CD8-positive, alpha-beta memory T cell (primary cell): ENCODE measurements around the gene COX4I1. TPM values are rescaled to one million over a fixed set of nuclear protein-coding genes. Genes with fewer than 3 reads are reported as not detected.

Source experiments
- CTCF ChIA-PET: fragments of 350-600 bp; sonication (Branson Sonifier 250); formaldehyde crosslinking; loops from one replicate; lab custom pipeline; 2021; ENCODE audit warnings: antibody characterized with exemption; lab: Charles Lee
- POLR2A ChIA-PET: fragments of 350-600 bp; sonication (Branson Sonifier 250); formaldehyde crosslinking; loops from one replicate; lab custom pipeline; 2021; ENCODE audit warnings: antibody characterized with exemption; lab: Charles Lee
- DNase-seq, 5 donors: peaks; one replicate each; pipeline versions ENCODE4 v3.0.0 to v3.0.0-alpha.2; 2020 to 2022; ENCODE audit warnings: mixed read lengths in 1 of 5
- H3K27ac ChIP-seq: one replicate; pipeline ENCODE4 v1.7.0; 2013; ENCODE audit warnings: low read depth, mild to moderate bottlenecking, low read length, moderate library complexity
- H3K27me3 ChIP-seq: 2 replicates; pipeline ENCODE4 v1.7.0; 2013; ENCODE audit warnings: low read length, mild to moderate bottlenecking; ENCODE audit not compliant: insufficient read depth, poor library complexity, severe bottlenecking
- H3K36me3 ChIP-seq: 2 replicates; pipeline ENCODE4 v1.7.0; 2013; ENCODE audit warnings: mild to moderate bottlenecking, low read length, moderate library complexity; ENCODE audit not compliant: insufficient read depth
- H3K4me1 ChIP-seq: 2 replicates; pipeline ENCODE4 v1.7.0; 2013; ENCODE audit warnings: mild to moderate bottlenecking, low read length, moderate library complexity; ENCODE audit not compliant: insufficient read depth
- H3K4me3 ChIP-seq: 2 replicates; pipeline ENCODE4 v1.7.0; 2013; ENCODE audit warnings: mild to moderate bottlenecking, low read length
- H3K9me3 ChIP-seq: 2 replicates; pipeline ENCODE4 v1.7.0; 2013; ENCODE audit warnings: mild to moderate bottlenecking, low read length
- H3K27ac Mint-ChIP-seq, 8 donors: one replicate each; pipeline ENCODE4 v1.8.0; 2020 to 2021; ENCODE audit warnings: mixed read lengths in 8 of 8, mild to moderate bottlenecking in 6 of 8, inconsistent platforms in 3 of 8, moderate library complexity in 3 of 8
- H3K27me3 Mint-ChIP-seq, 2 donors: one replicate each; pipeline ENCODE4 v1.8.0; 2020 to 2021; ENCODE audit warnings: mixed read lengths in 2 of 2, mild to moderate bottlenecking in 1 of 2, moderate library complexity in 1 of 2
- H3K36me3 Mint-ChIP-seq, 3 donors: one replicate each; pipeline ENCODE4 v1.8.0; 2020 to 2021; ENCODE audit warnings: mixed read lengths in 3 of 3, inconsistent platforms in 1 of 3, mild to moderate bottlenecking in 1 of 3
- H3K4me1 Mint-ChIP-seq, 3 donors: one replicate each; pipeline ENCODE4 v1.8.0; 2020 to 2021; ENCODE audit warnings: mixed read lengths in 3 of 3, inconsistent platforms in 1 of 3, mild to moderate bottlenecking in 1 of 3
- H3K4me3 Mint-ChIP-seq, 7 donors: one replicate each; pipeline ENCODE4 v1.8.0; 2020 to 2021; ENCODE audit warnings: mixed read lengths in 7 of 7, mild to moderate bottlenecking in 6 of 7, moderate library complexity in 4 of 7, inconsistent platforms in 2 of 7
- H3K9me3 Mint-ChIP-seq, 5 donors: one replicate each; pipeline ENCODE4 v1.8.0; 2020 to 2022; ENCODE audit warnings: mixed read lengths in 5 of 5, mild to moderate bottlenecking in 3 of 5, moderate library complexity in 2 of 5, inconsistent platforms in 1 of 5
- polyA plus RNA-seq: library from polyadenylated mRNA; unstranded; fragments of 300-500 nt; fragmentation: Illumina TruSeq; gene quantifications from one replicate; pipeline ENCODE4 v1.2.3, GENCODE V29; 2021
- total RNA-seq, 2 experiments: library from RNA; stranded (reverse); gene quantifications; one replicate each; pipeline ENCODE4 v1.2.3, GENCODE V29; 2021

The COX4I1 gene
- total and polyA plus RNA-seq, 3 experiments from 2014 or later = 449 to 951 (median 470) TPM

GRCh38 chr16:85773044-85773443, 26.5 kb upstream of the COX4I1 start:
- H3K9me3 ChIP-seq = no peaks in the 10 kb centered on the region
- ChIA-PET CTCF (no interaction called here), POLR2A (no interaction called here)
- no peak for DNase-seq
- H3K4me3 ChIP-seq = no peak overlapping the region
- Mint-ChIP-seq H3K4me3 (no peak overlapping the region), H3K36me3 (peaks cover 0 to 35% (median 10%) of the 10 kb centered on the region in 3 donors), H3K27ac (no peak overlapping the region), H3K4me1 (no peaks in the 10 kb centered on the region), H3K9me3 (no peaks in the 10 kb centered on the region), H3K27me3 (no peaks in the 10 kb centered on the region)
- no peak overlapping the region for H3K27ac ChIP-seq
- peaks cover 12% of the 10 kb centered on the region for H3K36me3 ChIP-seq
- H3K4me1 ChIP-seq = no peaks in the 10 kb centered on the region
- H3K27me3 ChIP-seq = no peaks in the 10 kb centered on the region

DNA sequence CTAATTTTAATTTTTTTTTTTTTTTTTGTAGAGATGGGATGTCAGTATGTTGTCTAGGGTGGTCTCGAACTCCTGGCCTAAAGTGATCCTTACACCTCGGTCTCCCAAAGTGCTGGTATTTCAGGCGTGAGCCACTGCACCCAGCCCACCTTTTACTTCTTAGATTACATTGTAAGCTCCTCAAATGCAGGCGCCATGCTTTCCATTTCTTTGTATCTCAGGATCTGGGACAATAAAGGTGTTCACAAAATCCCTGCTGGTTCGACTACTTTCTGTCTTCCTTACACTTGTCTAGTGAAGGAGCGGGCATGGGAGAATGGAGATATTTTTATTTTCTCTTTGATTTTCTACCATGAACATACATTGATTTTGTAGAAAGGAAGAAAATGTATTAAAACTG, 25.4 kb upstream of the COX4I1 start:
- Mint-ChIP-seq H3K4me1 (peaks cover 5 to 9% (median 7%) of the 10 kb centered on the region in 3 donors), H3K9me3 (no peaks in the 10 kb centered on the region)
- POLR2A ChIA-PET = interaction anchor here (0.6 kb wide), 1 partner anchor 8 kb away, joined by 5 read pairs; no protein-coding TSS in a partner anchor

DNA sequence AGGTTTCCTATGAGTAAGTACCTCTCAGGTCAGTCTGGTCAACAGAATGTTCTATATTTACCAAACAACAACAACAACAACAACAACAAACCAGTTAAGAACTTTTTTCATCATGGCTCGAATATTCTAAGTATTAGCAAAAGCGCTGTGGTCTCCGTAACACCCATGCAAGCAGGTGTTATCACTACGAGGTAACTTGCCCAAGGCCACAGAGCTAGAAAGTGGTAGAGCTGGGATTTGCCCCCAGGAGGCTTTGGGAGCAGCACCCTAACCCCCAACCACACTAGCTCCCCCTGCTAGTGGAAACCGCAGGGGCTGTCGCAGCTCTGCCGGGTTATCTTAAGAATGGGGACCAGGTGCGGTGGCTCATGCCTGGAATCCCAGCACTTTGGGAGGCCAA, 24.7 kb upstream of the COX4I1 start:
- Mint-ChIP-seq H3K4me3 (no peak overlapping the region), H3K27me3 (no peaks in the 10 kb centered on the region), H3K27ac (peak overlapping the region in 1 of 8 donors; percentile 76), H3K9me3 (no peaks in the 10 kb centered on the region), H3K36me3 (peaks cover 5 to 52% (median 16%) of the 10 kb centered on the region in 3 donors), H3K4me1 (peaks cover 12 to 15% (median 13%) of the 10 kb centered on the region in 3 donors)
- Histone ChIP-seq H3K27ac (no peak overlapping the region), H3K4me3 (no peak overlapping the region), H3K27me3 (no peaks in the 10 kb centered on the region), H3K36me3 (peaks cover 18% of the 10 kb centered on the region), H3K4me1 (no peaks in the 10 kb centered on the region), H3K9me3 (no peaks in the 10 kb centered on the region)
- CTCF ChIA-PET = no interaction called here
- DNase-seq = no peak
- POLR2A ChIA-PET = no interaction called here

More for the DNA sequence above, 25.4 kb upstream of the COX4I1 start:
- no peaks in the 10 kb centered on the region for H3K9me3 ChIP-seq
- H3K27ac ChIP-seq = no peak overlapping the region
- no peak for DNase-seq
- Mint-ChIP-seq H3K27ac (no peak overlapping the region), H3K27me3 (no peaks in the 10 kb centered on the region), H3K36me3 (peaks cover 0 to 46% (median 11%) of the 10 kb centered on the region in 3 donors), H3K4me3 (no peak overlapping the region)
- H3K36me3 ChIP-seq = peaks cover 17% of the 10 kb centered on the region
- H3K27me3 ChIP-seq = no peaks in the 10 kb centered on the region
- H3K4me3 ChIP-seq = no peak overlapping the region
- H3K4me1 ChIP-seq = no peaks in the 10 kb centered on the region
- CTCF ChIA-PET = no interaction called here

DNA sequence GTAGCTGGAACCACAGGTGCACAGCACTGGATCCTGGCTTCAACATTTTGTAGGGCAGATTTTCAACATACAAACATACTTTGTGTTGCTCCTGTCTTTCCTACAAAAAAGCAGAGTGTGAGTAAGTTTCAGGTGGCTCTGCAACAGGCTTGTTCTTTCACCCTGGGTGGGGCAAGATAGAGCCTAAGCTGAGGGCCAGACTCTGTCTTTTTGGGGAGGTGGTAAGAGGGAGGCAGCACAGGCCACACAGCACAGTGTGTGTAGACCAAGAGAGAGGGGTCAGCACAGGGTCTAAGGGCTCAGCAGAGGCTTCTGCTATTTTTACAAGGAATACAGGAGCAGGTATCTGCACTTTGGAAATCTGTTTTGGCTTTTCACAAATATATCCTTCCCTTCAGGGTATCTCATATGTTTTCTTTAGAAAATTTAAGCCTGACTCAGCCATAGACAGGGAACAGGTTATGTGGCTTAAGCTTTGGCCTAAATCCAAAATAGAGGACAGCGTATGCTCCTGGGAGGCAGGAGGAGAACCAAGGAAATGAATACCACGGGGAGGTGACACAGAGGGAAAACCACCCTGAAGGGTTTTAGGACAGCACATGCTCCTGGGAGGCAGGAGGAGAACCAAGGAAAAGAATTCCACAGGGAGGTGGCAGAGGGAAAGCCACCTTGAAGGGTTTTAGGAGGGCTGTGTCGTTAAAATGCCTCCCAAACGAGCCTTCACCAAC, 21.7 kb upstream of the COX4I1 start:
- Mint-ChIP-seq H3K9me3 (no peaks in the 10 kb centered on the region), H3K27ac (peak overlapping the region in 2 of 8 donors; percentile 64 to 72), H3K4me1 (peaks cover 15 to 19% (median 17%) of the 10 kb centered on the region in 3 donors), H3K36me3 (peaks cover 5 to 71% (median 13%) of the 10 kb centered on the region in 3 donors), H3K4me3 (no peak overlapping the region), H3K27me3 (no peaks in the 10 kb centered on the region)
- POLR2A ChIA-PET = no interaction called here
- H3K27ac ChIP-seq = no peak overlapping the region
- H3K4me3 ChIP-seq = no peak overlapping the region
- H3K36me3 ChIP-seq = peaks cover 25% of the 10 kb centered on the region
- H3K27me3 ChIP-seq = no peaks in the 10 kb centered on the region
- H3K4me1 ChIP-seq = no peaks in the 10 kb centered on the region
- no peaks in the 10 kb centered on the region for H3K9me3 ChIP-seq
- CTCF ChIA-PET = interaction anchor here (0.9 to 1.3 kb wide), 2 partner anchors 42 to 154 kb away, joined by 3 to 4 read pairs; no protein-coding TSS in a partner anchor
- no peak for DNase-seq

DNA sequence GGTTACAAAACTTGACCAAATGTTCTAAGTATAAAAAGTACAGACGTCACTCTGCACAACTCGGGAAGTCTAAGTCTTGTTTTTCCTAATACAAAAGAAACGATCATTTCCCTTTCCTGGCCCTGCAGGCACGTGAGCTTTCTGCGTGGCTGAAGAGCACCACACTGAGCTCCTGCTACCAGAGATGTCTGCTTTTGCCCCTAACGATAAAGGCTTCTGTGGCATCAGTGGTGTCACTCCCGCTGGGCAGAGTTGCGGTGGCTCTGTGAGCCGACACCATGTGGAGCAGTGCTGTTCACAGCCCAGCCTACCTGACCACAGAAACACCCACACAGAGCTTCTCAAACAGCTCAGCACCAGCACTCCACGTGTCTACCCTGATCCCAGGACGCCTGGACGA, 20.6 kb upstream of the COX4I1 start:
- H3K27me3 ChIP-seq = no peaks in the 10 kb centered on the region
- H3K9me3 ChIP-seq = no peaks in the 10 kb centered on the region
- Mint-ChIP-seq H3K4me1 (peaks cover 15 to 19% (median 17%) of the 10 kb centered on the region in 3 donors), H3K27me3 (no peaks in the 10 kb centered on the region), H3K36me3 (peaks cover 5 to 78% (median 13%) of the 10 kb centered on the region in 3 donors), H3K27ac (peak overlapping the region in 6 of 8 donors; percentile 26 to 89 (median 58)), H3K9me3 (no peaks in the 10 kb centered on the region), H3K4me3 (no peak overlapping the region)
- DNase-seq = peak in 1 of 5 donors; percentile 11
- POLR2A ChIA-PET = no interaction called here
- no peak overlapping the region for H3K27ac ChIP-seq
- H3K36me3 ChIP-seq = peaks cover 25% of the 10 kb centered on the region
- CTCF ChIA-PET = interaction anchor here (1.2 to 1.3 kb wide), 3 partner anchors 41 to 43 kb away, joined by 3 to 4 read pairs (median 3); no protein-coding TSS in a partner anchor
- H3K4me1 ChIP-seq = no peaks in the 10 kb centered on the region
- no peak overlapping the region for H3K4me3 ChIP-seq

DNA sequence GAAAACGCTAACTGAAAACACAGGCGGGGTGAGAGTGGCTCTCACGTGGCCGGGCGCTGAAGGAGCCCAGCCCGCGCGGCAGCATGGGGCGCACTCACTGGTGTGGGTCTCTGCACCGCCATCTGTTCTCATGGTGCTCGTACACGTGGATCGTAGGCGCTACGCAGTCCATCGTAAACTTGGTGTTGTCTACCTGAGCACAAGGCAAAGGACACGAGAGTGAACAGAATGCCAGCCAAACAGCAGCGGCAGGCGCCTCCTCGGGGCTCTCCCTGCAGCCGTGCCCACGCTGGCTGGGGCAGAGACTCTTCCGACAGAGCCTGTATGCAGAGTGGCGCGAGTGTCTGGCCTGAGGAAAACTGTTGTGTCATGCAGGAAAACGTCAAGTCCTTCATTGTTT, 19.2 kb upstream of the COX4I1 start:
- Mint-ChIP-seq H3K9me3 (no peaks in the 10 kb centered on the region), H3K4me1 (peaks cover 15 to 19% (median 17%) of the 10 kb centered on the region in 3 donors), H3K4me3 (peak overlapping the region in 1 of 7 donors; percentile 23), H3K36me3 (peaks cover 5 to 80% (median 13%) of the 10 kb centered on the region in 3 donors), H3K27ac (no peak overlapping the region), H3K27me3 (no peaks in the 10 kb centered on the region)
- no peaks in the 10 kb centered on the region for H3K27me3 ChIP-seq
- H3K4me3 ChIP-seq = no peak overlapping the region
- no peak overlapping the region for H3K27ac ChIP-seq
- peaks cover 25% of the 10 kb centered on the region for H3K36me3 ChIP-seq
- DNase-seq = no peak
- H3K4me1 ChIP-seq = no peaks in the 10 kb centered on the region
- CTCF ChIA-PET = no interaction called here
- POLR2A ChIA-PET = no interaction called here
- H3K9me3 ChIP-seq = no peaks in the 10 kb centered on the region

- Histone ChIP-seq H3K36me3 (peaks cover 27% of the 10 kb centered on the region), H3K27me3 (no peaks in the 10 kb centered on the region), H3K9me3 (no peaks in the 10 kb centered on the region), H3K4me3 (no peak overlapping the region), H3K27ac (no peak overlapping the region), H3K4me1 (no peaks in the 10 kb centered on the region)
- CTCF ChIA-PET = no interaction called here
- Mint-ChIP-seq H3K27me3 (no peaks in the 10 kb centered on the region), H3K36me3 (peaks cover 5 to 80% (median 19%) of the 10 kb centered on the region in 3 donors), H3K4me1 (peaks cover 19 to 21% (median 19%) of the 10 kb centered on the region in 3 donors), H3K9me3 (no peaks in the 10 kb centered on the region), H3K27ac (no peak overlapping the region), H3K4me3 (no peak overlapping the region)
- POLR2A ChIA-PET = no interaction called here
- no peak for DNase-seq
These were observed 18.3 kb upstream of the COX4I1 start for GRCh38 chr16:85781156-85781555.

GRCh38 chr16:85781695-85782370, 17.7 kb upstream of the COX4I1 start:
- POLR2A ChIA-PET = no interaction called here
- no peak overlapping the region for H3K27ac ChIP-seq
- no peak overlapping the region for H3K4me3 ChIP-seq
- DNase-seq = no peak
- H3K9me3 Mint-ChIP-seq = no peaks in the 10 kb centered on the region
- CTCF ChIA-PET = no interaction called here
- no peaks in the 10 kb centered on the region for H3K27me3 Mint-ChIP-seq
- H3K4me1 Mint-ChIP-seq = peaks cover 19 to 21% (median 19%) of the 10 kb centered on the region in 3 donors
- peaks cover 5 to 79% (median 19%) of the 10 kb centered on the region in 3 donors for H3K36me3 Mint-ChIP-seq
- H3K36me3 ChIP-seq = peaks cover 30% of the 10 kb centered on the region
- no peak overlapping the region for H3K27ac Mint-ChIP-seq
- H3K27me3 ChIP-seq = no peaks in the 10 kb centered on the region
- H3K4me1 ChIP-seq = no peaks in the 10 kb centered on the region
- H3K9me3 ChIP-seq = no peaks in the 10 kb centered on the region
- H3K4me3 Mint-ChIP-seq = no peak overlapping the region
